Activated naive CD4-positive, alpha-beta T cell treated with anti-CD3 and anti-CD28 coated beads, Interleukin-2, amount 50 U/mL, for 16 hours (primary cell): Measurements from ENCODE around the gene DPY19L1.
"Not testable (repeated sequence)": the region's sequence is repeated elsewhere in the genome, so short reads cannot be mapped to it uniquely, and the experiment has no call there.

ENCODE experiments used
- DNase-seq: peaks from one replicate; pipeline ENCODE4 v3.0.0-alpha.2; 2020

Gene DPY19L1

DNA sequence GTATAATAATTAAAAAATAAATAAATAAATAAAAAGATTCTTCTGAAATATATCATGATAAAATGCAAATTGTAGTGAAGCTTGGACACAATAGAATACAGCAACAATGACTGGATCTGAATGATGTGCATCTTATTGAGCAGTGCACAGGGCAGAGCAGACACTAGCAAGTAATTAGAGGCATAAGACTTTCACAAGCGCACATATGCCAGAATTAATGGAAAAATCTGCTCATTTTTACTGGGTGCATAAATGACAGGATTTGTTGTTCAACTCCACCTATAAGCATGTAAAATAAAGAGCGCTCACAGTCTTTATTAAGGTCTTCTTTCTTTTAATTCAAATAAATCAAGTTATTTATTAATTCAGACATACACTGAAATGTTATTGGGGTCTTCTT is 125.0 kb downstream of the DPY19L1 start:
- no peak for DNase-seq

DNA sequence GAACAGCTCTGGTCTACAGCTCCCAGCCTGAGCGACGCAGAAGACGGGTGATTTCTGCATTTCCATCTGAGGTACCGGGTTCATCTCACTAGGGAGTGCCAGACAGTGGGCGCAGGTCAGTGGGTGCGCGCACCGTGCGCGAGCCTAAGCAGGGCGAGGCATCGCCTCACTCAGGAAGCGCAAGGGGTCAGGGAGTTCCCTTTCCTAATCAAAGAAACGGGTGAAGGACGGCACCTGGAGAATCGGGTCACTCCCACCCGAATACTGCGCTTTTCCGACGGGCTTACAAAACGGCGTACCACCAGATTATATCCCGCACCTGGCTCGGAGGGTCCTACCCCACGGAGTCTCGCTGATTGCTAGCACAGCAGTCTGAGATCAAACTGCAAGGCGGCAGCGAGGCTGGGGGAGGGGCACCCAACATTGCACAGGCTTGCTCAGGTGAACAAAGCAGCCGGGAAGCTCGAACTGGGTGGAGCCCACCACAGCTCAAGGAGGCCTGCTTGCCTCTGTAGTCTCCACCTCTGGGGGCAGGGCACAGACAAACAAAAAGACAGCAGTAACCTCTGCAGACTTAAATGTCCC is 130.9 kb downstream of the DPY19L1 start:
- DNase-seq: not testable (repeated sequence)

DNA sequence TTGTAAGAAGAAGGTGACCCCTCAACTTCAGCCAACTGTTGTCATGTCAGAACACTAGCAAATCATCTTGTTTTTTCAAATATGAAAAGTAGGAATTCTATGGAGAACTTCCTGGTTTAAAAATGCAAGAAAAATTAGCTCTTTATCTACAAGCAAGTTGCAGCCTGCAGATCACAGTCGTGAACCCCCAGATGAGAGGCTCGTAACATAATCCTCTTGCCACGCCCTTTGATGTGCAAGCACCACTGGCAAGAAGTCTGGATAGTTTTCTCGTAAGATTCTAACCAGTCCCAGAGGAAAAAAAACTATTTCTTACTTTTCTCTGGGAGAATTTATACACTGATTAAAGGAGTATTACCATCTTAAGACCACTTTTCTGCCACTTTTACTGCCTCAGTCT is 132.3 kb downstream of the DPY19L1 start:
- DNase-seq: no peak

DNA sequence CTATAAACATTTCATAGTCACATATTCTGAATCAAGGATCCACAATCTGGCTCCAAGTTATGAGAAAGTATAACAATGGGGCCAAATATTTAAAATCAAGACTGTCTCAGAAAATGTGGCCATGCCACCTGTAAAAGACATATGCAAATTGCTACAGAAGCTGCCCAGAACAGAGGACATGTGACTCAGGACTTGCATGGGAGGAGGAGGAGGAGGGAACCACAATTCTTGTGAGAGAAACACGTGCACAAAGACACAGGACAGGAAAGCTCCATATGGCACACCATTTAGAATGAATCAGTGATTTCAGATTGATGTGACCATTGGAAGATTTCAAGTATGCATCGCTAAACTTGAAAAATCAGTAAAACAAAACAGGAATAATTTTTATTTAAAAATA is 133.4 kb downstream of the DPY19L1 start:
- DNase-seq: not testable (repeated sequence)

GRCh38 chr7:34902182-34902581 is 135.1 kb downstream of the DPY19L1 start:
- no peak for DNase-seq

- DNase-seq: no peak
These were observed 136.3 kb downstream of the DPY19L1 start for GRCh38 chr7:34900891-34901513.

DNA sequence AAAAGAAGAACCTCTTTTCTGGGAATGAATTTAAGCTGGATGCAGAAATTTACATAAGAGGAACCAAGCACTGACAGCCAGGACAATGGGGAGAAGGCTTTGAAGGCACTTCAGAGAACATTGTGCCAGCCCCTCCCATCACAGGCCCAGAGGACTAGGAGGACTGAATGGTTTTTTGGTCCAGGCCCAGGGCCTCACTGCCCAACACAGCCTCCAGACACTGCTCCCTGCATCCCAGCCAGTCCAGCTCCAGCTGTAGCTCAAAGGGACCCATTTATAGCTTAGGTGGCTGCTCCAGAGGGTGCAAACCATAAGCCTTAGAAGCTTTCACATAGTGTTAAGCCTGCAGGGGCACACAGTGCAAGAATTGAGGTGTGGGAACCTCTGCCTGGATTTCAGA is 142.1 kb downstream of the DPY19L1 start:
- no peak for DNase-seq

GRCh38 chr7:34889951-34890350 is 147.3 kb downstream of the DPY19L1 start:
- DNase-seq: no peak

- no peak for DNase-seq
These were observed 150.4 kb downstream of the DPY19L1 start for GRCh38 chr7:34886856-34887255.

DNA sequence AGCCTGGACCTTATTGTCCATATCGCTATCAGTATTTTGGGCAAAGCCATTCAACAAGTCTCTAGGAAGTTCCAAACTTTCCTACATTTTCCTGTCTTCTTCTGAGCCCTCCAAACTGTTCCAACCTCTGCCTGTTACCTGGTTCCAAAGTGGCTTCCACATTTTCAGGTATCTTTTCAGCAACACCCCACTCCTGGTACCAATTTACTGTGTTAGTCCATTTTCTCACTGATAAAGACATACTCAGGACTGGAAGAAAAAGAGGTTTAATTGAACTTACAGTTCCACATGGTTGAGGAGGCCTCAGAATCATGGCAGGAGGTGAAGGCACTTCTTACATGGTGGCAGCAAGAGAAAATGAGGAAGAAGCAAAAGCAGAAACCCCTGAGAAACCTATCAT is 153.4 kb downstream of the DPY19L1 start:
- not testable (repeated sequence) for DNase-seq

DNA sequence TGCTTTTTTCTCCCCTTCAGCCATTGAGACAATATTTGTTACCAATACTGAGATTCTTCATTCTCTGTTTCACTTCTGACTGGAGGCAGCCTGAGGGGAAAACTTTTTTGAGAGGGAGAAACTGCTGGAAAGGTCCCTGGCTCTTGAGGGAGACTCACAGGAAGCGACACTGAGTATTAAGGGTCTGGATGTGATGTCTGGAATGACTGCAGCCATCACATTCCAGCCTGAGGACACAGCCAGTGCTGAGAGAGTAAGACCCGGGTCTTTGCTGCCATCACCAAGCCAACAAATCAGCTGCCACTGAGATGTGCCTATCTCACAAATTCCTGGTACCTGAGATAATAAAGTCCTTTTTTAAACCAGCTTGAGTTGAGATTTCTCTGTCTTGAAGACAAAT is 157.4 kb downstream of the DPY19L1 start:
- DNase-seq: no peak

DNA sequence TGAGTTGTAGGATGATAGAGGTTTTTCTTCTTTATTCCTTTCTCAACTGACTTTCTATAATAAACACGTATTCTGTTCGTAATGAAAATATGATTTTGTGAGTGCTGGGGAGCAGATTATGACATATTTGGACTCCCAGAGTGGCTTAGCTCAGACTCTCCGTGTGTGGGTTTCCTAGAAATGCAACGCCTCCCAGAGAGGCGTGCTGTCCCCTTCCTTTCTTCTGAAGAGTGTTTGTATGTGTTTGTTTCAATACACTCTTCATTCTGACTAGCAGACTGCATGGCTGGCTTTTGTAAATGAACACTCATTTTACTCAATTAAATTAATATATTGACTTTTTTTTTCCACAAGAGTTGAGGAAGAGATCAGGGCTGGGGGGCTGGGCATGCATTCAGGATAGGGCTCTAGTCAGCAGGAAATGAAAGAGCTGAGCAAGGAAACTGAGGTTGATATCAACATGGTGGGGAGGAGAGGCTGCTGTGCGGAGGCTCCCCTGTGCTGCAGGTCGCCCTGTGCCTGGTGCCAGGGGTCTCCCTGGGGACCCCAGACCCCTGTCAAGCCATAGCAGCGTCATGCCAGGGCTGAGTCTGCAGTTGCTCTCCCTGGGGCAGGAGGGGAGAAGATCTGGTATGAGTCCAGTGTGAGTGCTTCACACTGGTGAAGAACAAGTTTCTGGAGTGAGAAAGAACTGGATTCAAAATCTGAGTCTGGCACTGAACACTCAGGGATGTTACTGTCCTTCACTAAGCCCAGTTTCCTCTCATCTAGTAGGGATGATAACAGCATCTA is 158.1 kb downstream of the DPY19L1 start:
- not testable (repeated sequence) for DNase-seq
